ENCODE data around the gene CPNE5. TPM values are rescaled to one million over a fixed set of nuclear protein-coding genes. Genes with fewer than 3 reads are reported as not detected.

The CPNE5 gene
- total RNA-seq, 1 experiment from 2014 or later = not detected

DNA sequence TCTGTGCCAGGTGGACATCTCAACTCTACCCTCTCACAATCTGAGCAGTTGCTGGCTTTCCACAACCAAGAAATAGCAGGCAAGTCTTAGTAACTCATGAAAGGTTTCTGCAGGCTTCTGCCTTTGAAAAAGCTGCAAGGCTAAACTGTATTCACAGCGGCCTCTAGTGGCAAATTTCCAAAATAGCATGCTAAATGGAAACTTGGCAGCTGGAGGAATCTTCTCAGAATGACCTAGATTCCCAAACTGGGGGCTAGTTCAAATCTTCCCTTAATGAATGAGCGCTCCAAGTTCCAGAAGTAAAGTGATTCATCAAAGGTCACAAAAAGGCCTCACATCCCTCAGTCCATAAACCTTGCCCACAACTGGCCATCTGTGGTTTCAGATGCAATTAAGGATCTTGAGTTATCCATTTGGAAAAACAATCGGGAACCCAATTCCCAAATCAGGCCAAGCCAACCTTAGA lies 11.9 kb upstream of the CPNE5 start:
- ChIA-PET POLR2A (no interaction called here), CTCF (interaction anchor here (0.6 to 2.7 kb wide), 12 partner anchors 21 to 361 kb away, joined by 3 to 16 read pairs (median 4); partner anchors contain the start of gene PPIL1)
- peaks cover 8% of the 10 kb centered on the region for H3K4me1 Mint-ChIP-seq (ENCODE audit: low read depth, unreplicated experiment)
- intact Hi-C loops (cut with micrococcal nuclease; ENCODE audit: unreplicated experiment) = loop anchor here (1.0 kb wide), 2 partner anchors 41 to 85 kb away; no protein-coding TSS in a partner anchor
- no peak overlapping the region for H3K27ac Mint-ChIP-seq (ENCODE audit: unreplicated experiment)
- no peaks in the 10 kb centered on the region for H3K9me3 ChIP-seq
- TF ChIP-seq, protein P1, sequence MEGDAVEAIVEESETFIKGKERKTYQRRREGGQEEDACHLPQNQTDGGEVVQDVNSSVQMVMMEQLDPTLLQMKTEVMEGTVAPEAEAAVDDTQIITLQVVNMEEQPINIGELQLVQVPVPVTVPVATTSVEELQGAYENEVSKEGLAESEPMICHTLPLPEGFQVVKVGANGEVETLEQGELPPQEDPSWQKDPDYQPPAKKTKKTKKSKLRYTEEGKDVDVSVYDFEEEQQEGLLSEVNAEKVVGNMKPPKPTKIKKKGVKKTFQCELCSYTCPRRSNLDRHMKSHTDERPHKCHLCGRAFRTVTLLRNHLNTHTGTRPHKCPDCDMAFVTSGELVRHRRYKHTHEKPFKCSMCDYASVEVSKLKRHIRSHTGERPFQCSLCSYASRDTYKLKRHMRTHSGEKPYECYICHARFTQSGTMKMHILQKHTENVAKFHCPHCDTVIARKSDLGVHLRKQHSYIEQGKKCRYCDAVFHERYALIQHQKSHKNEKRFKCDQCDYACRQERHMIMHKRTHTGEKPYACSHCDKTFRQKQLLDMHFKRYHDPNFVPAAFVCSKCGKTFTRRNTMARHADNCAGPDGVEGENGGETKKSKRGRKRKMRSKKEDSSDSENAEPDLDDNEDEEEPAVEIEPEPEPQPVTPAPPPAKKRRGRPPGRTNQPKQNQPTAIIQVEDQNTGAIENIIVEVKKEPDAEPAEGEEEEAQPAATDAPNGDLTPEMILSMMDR (IDR thresholded peaks at IDR 0.05; ENCODE audit: insufficient read depth in 1 of 2, low read depth in 1 of 2, low read length in 1 of 2, severe bottlenecking in 1 of 2, unreplicated experiment in 1 of 2) = peak; percentile 79 to 82
- H3K27me3 Mint-ChIP-seq (ENCODE audit: insufficient read depth, unreplicated experiment) = no peaks in the 10 kb centered on the region
- DNase-seq = peak in 1 of 2 experiments; percentile 61
- no peaks in the 10 kb centered on the region for H3K4me1 ChIP-seq
- peaks cover 18% of the 10 kb centered on the region for H3K36me3 Mint-ChIP-seq (ENCODE audit: insufficient read depth, unreplicated experiment)
- H3K4me3 Mint-ChIP-seq (ENCODE audit: unreplicated experiment) = no peak overlapping the region
- no peaks in the 10 kb centered on the region for H3K9me3 Mint-ChIP-seq (ENCODE audit: unreplicated experiment)
- H3K4me3 ChIP-seq (ENCODE audit: low read depth, low read length) = no peak overlapping the region
- H3K36me3 ChIP-seq (ENCODE audit: control insufficient read depth, insufficient read depth, low read length) = no peaks in the 10 kb centered on the region; the same call in 1 of the 2 replicates
- no peaks in the 10 kb centered on the region for H3K27me3 ChIP-seq (replicated peaks; ENCODE audit: control insufficient read depth, insufficient read depth, low read length)
- BruUV-seq (replicated peaks) = no TSS peak

DNA sequence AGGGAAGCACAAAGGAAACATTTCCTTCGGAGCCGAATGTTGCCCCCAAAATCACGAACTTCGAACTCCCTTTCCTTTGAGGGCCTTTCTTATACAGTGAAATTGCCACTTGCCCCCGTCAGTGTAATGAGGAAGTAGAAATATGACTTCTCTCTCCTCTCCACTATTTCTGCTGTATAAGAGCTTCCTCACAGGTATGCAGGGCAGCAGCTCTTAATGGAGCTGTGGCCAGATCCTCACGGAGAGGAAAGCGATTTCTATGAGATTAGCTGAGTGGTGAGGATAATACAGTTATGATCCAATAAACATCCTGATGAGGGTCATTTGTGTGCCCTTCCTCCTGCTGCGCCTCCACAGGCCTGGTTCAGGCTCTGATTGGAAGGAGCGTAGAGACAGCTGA lies 10.8 kb upstream of the CPNE5 start:
- TF ChIP-seq, protein P1 (IDR thresholded peaks at IDR 0.05; ENCODE audit: insufficient read depth in 1 of 2, low read depth in 1 of 2, low read length in 1 of 2, severe bottlenecking in 1 of 2, unreplicated experiment in 1 of 2) = no peak
- H3K27ac Mint-ChIP-seq (ENCODE audit: unreplicated experiment) = no peak overlapping the region
- H3K4me1 Mint-ChIP-seq (ENCODE audit: low read depth, unreplicated experiment) = peaks cover 8% of the 10 kb centered on the region
- H3K27me3 Mint-ChIP-seq (ENCODE audit: insufficient read depth, unreplicated experiment) = no peaks in the 10 kb centered on the region
- no peaks in the 10 kb centered on the region for H3K4me1 ChIP-seq
- intact Hi-C loops (cut with micrococcal nuclease; ENCODE audit: unreplicated experiment) = no loop called here
- peaks cover 18% of the 10 kb centered on the region for H3K36me3 Mint-ChIP-seq (ENCODE audit: insufficient read depth, unreplicated experiment)
- H3K4me3 Mint-ChIP-seq (ENCODE audit: unreplicated experiment) = no peak overlapping the region
- H3K4me3 ChIP-seq (ENCODE audit: low read depth, low read length) = no peak overlapping the region
- ChIA-PET POLR2A (no interaction called here), CTCF (interaction anchor here (1.0 kb wide), 1 partner anchor 64 kb away, joined by 3 read pairs; no protein-coding TSS in a partner anchor)
- no peaks in the 10 kb centered on the region for H3K36me3 ChIP-seq (ENCODE audit: control insufficient read depth, insufficient read depth, low read length)
- no peaks in the 10 kb centered on the region for H3K9me3 Mint-ChIP-seq (ENCODE audit: unreplicated experiment)
- H3K27me3 ChIP-seq (replicated peaks; ENCODE audit: control insufficient read depth, insufficient read depth, low read length) = no peaks in the 10 kb centered on the region
- DNase-seq = no peak
- BruUV-seq (replicated peaks) = no TSS peak
- H3K9me3 ChIP-seq = no peaks in the 10 kb centered on the region

DNA sequence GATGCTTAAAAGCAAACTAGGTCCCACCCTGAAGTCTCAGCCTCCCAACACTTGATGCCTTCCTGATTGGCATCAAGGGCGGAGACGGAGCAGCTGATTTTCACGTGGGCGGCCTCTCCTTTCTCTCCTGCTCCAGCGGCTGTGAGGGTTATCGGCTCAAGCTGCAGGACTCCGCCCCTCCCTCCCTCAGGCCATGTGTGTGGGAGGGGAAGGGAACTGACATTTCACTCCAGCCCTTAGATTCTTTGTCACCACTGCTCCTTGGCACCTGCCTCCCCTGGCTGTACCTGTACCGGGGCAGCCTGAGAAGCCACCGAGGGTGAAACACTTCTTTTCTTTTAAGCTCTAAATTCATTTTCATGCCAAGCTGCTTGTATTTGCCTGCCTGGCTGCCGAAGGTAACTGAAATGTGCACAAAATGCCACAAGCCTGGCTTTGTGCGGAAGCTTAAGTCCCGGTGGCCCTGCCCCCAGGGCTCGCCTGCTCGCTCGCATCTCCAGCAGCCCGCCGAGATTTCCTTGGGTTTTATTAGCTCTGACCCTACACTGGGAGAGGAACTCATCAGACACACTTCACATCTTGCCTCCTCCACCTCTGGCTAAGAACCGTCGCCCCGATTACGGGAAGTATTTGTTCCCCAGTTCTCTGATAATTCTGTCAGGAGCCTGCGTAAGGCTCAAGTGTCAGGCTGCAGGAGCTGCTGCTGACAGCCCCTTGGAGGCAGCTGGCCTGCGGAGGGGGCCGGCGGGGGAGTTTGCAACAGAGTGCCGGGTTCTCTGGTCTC lies 9.6 kb upstream of the CPNE5 start:
- CTCF ChIA-PET = interaction anchor here (0.5 to 1.0 kb wide), 4 partner anchors 65 to 272 kb away, joined by 3 to 4 read pairs (median 3); no protein-coding TSS in a partner anchor
- no peaks in the 10 kb centered on the region for H3K9me3 Mint-ChIP-seq (ENCODE audit: unreplicated experiment)

More for the DNA sequence above, 9.6 kb upstream of the CPNE5 start:
- TF ChIP-seq, protein P1 (IDR thresholded peaks at IDR 0.05; ENCODE audit: insufficient read depth in 1 of 2, low read depth in 1 of 2, low read length in 1 of 2, severe bottlenecking in 1 of 2, unreplicated experiment in 1 of 2) = no peak
- peaks cover 8% of the 10 kb centered on the region for H3K4me1 Mint-ChIP-seq (ENCODE audit: low read depth, unreplicated experiment)
- BruUV-seq (replicated peaks) = no TSS peak
- H3K27me3 Mint-ChIP-seq (ENCODE audit: insufficient read depth, unreplicated experiment) = no peaks in the 10 kb centered on the region
- DNase-seq = peak; percentile 46 to 66
- POLR2A ChIA-PET = no interaction called here
- peaks cover 12% of the 10 kb centered on the region for H3K36me3 Mint-ChIP-seq (ENCODE audit: insufficient read depth, unreplicated experiment)
- Histone ChIP-seq H3K27me3 (replicated peaks; ENCODE audit: control insufficient read depth, insufficient read depth, low read length) (no peaks in the 10 kb centered on the region), H3K9me3 (no peaks in the 10 kb centered on the region), H3K4me3 (ENCODE audit: low read depth, low read length) (no peak overlapping the region), H3K36me3 (ENCODE audit: control insufficient read depth, insufficient read depth, low read length) (no peaks in the 10 kb centered on the region), H3K4me1 (no peaks in the 10 kb centered on the region)
- H3K4me3 Mint-ChIP-seq (ENCODE audit: unreplicated experiment) = peak overlapping the region; percentile 26
- intact Hi-C loops (cut with micrococcal nuclease; ENCODE audit: unreplicated experiment) = no loop called here
- H3K27ac Mint-ChIP-seq (ENCODE audit: unreplicated experiment) = no peak overlapping the region
